GM12874 (cell line): Measurements from ENCODE around the gene GRID1.

Source experiments
- CTCF ChIP-seq: IDR thresholded peaks from 2 replicates; pipeline ENCODE4 v1.5.1; 2011; ENCODE audit warnings: low read depth, mild to moderate bottlenecking, control low read depth, low read length, moderate library complexity; ENCODE audit not compliant: insufficient read depth

GRID1 gene

GRCh38 chr10:85918371-85918770 is 448.2 kb downstream of the GRID1 start:
- no peak for TF ChIP-seq CTCF

GRCh38 chr10:85917601-85918000 is 449.0 kb downstream of the GRID1 start:
- no peak for TF ChIP-seq CTCF

- TF ChIP-seq CTCF: no peak
Observed at GRCh38 chr10:85916994-85917573, 449.5 kb downstream of the GRID1 start.

- TF ChIP-seq CTCF: no peak
Observed at GRCh38 chr10:85916286-85916685, 450.3 kb downstream of the GRID1 start.

GRCh38 chr10:85915245-85915846 is 451.2 kb downstream of the GRID1 start:
- TF ChIP-seq CTCF: no peak

GRCh38 chr10:85914720-85915119 is 451.9 kb downstream of the GRID1 start:
- no peak for TF ChIP-seq CTCF

- no peak for TF ChIP-seq CTCF
Observed at GRCh38 chr10:85908462-85908861, 458.1 kb downstream of the GRID1 start.
